ENCODE measurements around the gene ST7. TPM values are rescaled to one million over a fixed set of nuclear protein-coding genes. Genes with fewer than 3 reads are reported as not detected.

The ST7 gene
- total and polyA plus RNA-seq, 7 donors = 6.0 to 12.5 (median 7.3) TPM

- DNase-seq (no peak), ATAC-seq (no peak)
- H3K27ac ChIP-seq = no peak overlapping the region
Measured at GRCh38 chr7:117190104-117190503, 236.8 kb downstream of the ST7 start.

GRCh38 chr7:117190746-117191435 is 237.6 kb downstream of the ST7 start:
- Histone ChIP-seq H3K36me3 (ENCODE audit: insufficient read depth in 1 of 2, low read depth in 1 of 2) (peaks cover 3 to 23% of the 10 kb centered on the region in 2 donors), H3K27me3 (ENCODE audit: insufficient read depth in 3 of 3, low read length in 2 of 3) (no peaks in the 10 kb centered on the region), H3K27ac (no peak overlapping the region), H3K4me1 (no peaks in the 10 kb centered on the region), H3K9me3 (no peaks in the 10 kb centered on the region), H3K4me3 (no peak overlapping the region)
- intact Hi-C loops (cut with DNase I) = no loop called here
- DNase-seq (no peak), ATAC-seq (no peak)
- WGBS, 3 donors = 61 to 71% (median 68%) methylated on average over 9 of the region's 9 CpGs
- TF ChIP-seq CTCF (IDR thresholded peaks at IDR 0.05) = no peak

More at GRCh38 chr7:117190104-117190503, 236.8 kb downstream of the ST7 start:
- WGBS, 3 donors = 93 to 98% (median 96%) methylated on average over 8 of the region's 8 CpGs
- Histone ChIP-seq H3K4me1 (no peaks in the 10 kb centered on the region), H3K9me3 (no peaks in the 10 kb centered on the region), H3K27me3 (ENCODE audit: insufficient read depth in 3 of 3, low read length in 2 of 3) (no peaks in the 10 kb centered on the region), H3K36me3 (ENCODE audit: insufficient read depth in 1 of 2, low read depth in 1 of 2) (peaks cover 3 to 23% of the 10 kb centered on the region in 2 donors), H3K4me3 (no peak overlapping the region)
- intact Hi-C loops (cut with DNase I) = no loop called here
- TF ChIP-seq CTCF (IDR thresholded peaks at IDR 0.05) = no peak

- TF ChIP-seq CTCF (IDR thresholded peaks at IDR 0.05) = no peak
- Histone ChIP-seq H3K36me3 (ENCODE audit: insufficient read depth in 1 of 2, low read depth in 1 of 2) (peaks cover 3 to 23% of the 10 kb centered on the region in 2 donors), H3K4me1 (no peaks in the 10 kb centered on the region), H3K27ac (no peak overlapping the region), H3K27me3 (ENCODE audit: insufficient read depth in 3 of 3, low read length in 2 of 3) (no peaks in the 10 kb centered on the region), H3K4me3 (no peak overlapping the region), H3K9me3 (no peaks in the 10 kb centered on the region)
- intact Hi-C loops (cut with DNase I) = no loop called here
- DNase-seq (no peak), ATAC-seq (no peak)
- 89 to 94% (median 94%) methylated on average over 1 of the region's 1 CpG for WGBS, 3 donors
Measured at GRCh38 chr7:117192108-117192507, 238.8 kb downstream of the ST7 start.

GRCh38 chr7:117193564-117193963 is 240.3 kb downstream of the ST7 start:
- DNase-seq = no peak
- no peak overlapping the region for H3K27ac ChIP-seq
- no peaks in the 10 kb centered on the region for H3K4me1 ChIP-seq
- H3K27me3 ChIP-seq (ENCODE audit: insufficient read depth in 3 of 3, low read length in 2 of 3) = no peaks in the 10 kb centered on the region
- peaks cover 3 to 31% of the 10 kb centered on the region in 2 donors for H3K36me3 ChIP-seq (ENCODE audit: insufficient read depth in 1 of 2, low read depth in 1 of 2)
- ATAC-seq = no peak
- H3K4me3 ChIP-seq = no peak overlapping the region
- WGBS, 3 donors = 93 to 95% (median 94%) methylated on average over 2 of the region's 2 CpGs
- H3K9me3 ChIP-seq = no peaks in the 10 kb centered on the region
- no peak for TF ChIP-seq CTCF (IDR thresholded peaks at IDR 0.05)
- intact Hi-C loops (cut with DNase I) = no loop called here

- 82 to 88% (median 87%) methylated on average over 2 of the region's 2 CpGs for WGBS, 3 donors
- no peaks in the 10 kb centered on the region for H3K4me1 ChIP-seq
- DNase-seq (no peak), ATAC-seq (no peak)
- no peaks in the 10 kb centered on the region for H3K9me3 ChIP-seq
- H3K36me3 ChIP-seq (ENCODE audit: insufficient read depth in 1 of 2, low read depth in 1 of 2) = peaks cover 3 to 28% of the 10 kb centered on the region in 2 donors
- no peak overlapping the region for H3K27ac ChIP-seq
- intact Hi-C loops (cut with DNase I) = no loop called here
- H3K4me3 ChIP-seq = no peak overlapping the region
- no peaks in the 10 kb centered on the region for H3K27me3 ChIP-seq (ENCODE audit: insufficient read depth in 3 of 3, low read length in 2 of 3)
- TF ChIP-seq CTCF (IDR thresholded peaks at IDR 0.05) = no peak
Measured at GRCh38 chr7:117194445-117194844, 241.1 kb downstream of the ST7 start.
